Activated CD4-positive, alpha-beta T cell treated with anti-CD3 and anti-CD28 coated beads, Interleukin-2, amount 50 U/mL, for 4 hours (primary cell): ENCODE data around the gene BAIAP3.

ENCODE experiments used
- DNase-seq, 2 experiments: peaks; one replicate each; pipeline ENCODE4 v3.0.0-alpha.2; 2020

The BAIAP3 gene

DNA sequence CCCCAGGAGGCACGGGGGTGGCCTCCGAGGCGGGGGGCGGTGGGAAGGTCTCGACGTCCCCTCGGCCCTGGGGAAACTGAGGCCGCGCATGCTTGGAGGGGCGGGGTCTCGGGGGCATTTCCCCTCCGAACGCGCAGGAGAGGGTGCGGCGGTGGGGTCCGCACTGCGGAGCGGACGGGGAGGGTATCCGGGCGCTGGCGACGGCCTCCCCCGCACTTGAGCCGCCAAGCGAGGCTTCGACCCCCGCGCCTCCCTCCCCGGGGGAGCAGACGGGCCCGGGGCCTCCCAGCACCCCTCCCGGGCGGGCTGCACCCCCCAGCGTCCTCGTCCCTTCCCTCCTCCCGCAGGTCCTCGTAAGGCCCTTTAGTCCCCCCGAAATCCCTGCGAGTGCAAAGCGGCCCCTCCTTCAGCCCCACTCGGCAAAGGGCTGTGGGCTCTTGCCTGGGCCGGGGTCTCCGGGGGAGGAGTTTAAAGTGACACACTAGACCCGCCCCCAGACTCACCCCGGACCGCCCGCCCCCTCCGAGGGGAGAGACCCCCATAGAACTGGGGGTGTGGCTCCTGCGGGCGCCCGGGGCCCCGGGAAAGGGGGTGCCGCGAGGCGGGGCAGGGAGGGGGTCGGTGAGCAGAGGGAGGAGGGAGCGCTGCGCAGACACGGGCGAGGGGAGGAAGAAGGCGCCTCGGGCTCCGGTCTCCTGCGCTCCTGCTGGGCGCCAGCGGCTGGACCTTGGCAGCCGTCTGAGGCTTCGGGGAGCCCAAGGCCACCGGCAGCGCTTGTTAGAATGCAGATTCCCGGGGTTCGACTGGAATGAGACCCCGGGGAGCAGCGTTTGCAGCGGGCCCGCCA is 632 bp downstream of the BAIAP3 start:
- no peak for DNase-seq

DNA sequence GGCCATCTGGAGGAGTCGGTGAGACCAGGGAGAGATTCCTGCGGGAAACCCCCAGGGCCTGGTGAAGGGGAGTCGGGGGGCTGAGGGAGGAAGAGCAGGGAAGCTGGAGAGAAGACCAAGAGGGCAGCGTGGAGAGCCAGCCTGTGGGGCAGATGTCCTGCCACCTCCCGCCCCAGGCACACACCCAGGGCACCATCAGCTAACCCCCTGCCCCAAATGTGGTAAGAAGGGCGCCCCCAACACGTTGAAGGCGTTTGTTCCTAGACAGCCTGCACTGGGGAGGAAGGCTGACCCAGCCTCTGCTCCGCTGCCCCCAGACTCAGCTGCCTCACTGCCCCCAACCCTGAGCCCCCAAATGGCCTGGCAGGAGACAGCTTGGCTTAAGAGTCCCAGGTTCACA is 1.3 kb downstream of the BAIAP3 start:
- no peak for DNase-seq

DNA sequence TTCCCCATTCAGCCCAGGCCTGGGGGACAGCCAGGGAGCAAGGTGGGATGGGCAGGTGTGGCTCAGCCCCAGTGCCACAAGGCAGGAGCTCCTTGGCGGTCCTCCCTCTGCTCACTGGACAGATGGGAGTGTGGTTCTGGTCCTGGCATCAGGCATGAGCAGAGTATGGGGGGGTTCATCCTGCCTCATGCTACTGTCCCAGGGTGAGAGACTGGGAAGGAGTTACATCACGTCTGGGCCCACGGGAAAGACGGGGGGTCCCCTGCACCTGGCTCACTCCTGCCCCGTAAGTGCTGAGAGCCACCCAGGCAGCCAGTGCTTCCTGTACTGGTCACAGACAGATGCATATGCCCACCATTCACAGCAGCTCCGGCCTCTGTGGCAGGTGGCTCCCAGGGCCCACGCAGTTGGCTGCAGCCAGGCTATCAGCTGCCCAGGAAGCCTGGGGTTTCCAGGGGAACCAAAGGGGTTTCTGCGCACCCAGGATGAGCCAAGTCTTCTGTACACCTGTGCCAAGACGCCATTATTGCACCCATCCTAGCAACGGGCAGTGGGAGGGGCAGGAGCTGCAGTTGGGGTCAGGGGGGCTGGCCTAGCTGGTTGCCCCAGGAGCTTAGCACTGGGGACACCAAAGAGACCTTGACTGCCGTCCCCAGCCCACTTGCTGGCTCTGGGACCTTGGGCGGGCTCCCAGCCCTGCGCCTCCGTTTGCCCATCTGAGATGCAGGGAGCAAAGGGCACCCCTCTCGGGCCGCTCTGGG is 1.9 kb downstream of the BAIAP3 start:
- no peak for DNase-seq

DNA sequence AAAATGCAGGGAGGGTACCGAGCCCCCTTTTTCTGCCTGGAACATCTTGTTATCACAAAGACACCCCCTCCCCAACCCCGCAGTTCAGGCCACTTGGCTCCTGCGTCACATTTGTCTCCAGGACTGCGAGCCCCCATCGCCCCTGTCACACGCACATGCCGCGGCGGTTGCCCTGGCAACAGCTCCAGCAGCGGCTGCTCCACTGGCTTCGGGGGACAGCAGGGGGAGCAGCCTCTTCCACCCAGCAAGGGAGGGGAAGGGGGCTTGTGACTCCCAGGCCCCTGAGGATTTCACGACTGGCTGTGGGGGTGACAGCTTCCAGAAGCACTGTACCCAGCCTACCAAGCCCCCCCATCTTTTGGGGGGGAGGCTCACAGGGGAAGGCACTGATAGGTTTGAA is 2.6 kb downstream of the BAIAP3 start:
- DNase-seq = no peak

DNA sequence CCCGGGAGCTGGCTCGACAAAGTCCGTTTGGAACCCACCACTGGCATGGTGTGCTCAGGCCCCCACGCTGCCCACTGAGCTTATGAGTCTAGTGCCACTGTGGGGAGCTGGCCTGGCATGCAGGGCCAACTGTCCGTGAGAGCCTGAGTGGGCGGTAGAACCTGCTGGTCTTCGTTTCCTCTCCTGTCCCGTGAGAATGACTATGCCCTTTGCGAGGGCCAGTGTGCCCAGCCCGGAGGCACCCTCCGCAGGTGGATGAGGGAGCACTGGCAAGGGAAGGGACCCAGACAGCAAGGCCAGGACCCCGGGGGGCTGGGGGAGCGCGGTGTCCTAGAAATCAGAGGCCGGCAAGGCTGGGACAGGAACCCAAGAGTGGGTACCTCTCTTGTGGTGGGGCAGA is 3.2 kb downstream of the BAIAP3 start:
- DNase-seq = no peak

DNA sequence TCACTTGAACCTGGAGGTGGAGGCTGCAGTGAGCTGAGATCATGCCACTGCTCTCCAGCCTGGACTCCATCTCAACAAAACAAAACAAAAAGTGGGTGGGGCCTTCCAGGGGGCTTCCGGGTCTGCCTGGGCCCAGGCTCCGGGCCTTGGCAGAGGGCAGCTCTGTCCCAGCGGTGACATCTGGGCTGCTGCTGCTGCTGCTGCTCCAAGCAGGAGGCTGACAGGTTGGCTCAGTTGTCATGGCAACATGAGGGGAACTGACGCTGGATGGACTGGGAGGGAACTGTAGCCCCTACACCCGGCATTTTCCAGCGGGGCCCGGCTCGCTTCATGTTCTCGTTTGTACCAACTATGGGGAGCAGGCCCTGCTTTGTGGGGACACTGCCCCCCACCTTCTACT is 4.0 kb downstream of the BAIAP3 start:
- no peak for DNase-seq

DNA sequence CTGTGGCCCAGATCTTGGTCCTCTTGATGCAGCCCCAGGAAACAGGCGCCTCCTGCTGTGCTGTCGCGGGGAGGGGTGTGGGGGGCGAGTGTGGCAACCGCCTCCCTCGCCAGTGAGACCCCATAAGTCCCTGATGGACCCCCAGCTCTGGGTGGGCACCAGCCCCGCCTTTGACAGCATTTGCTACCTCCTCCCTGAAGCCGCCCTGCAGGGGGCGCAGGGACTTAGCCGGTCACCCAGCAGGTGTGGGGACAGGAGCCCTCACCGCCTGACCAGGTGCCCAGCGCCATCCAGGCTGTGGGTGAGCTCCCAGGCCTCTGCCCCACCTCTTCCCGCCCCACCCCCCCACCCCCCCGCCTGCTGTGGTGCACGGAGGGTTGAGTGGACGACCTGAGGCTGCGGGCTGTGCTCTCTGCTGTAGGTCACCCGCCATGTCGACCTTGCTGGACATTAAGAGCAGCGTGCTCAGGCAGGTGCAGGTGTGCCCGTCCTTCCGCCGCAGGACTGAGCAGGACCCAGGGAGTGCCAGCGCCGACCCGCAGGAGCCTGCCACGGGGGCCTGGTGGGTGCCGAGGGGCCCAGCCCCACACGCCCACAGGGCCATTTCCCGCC is 4.8 kb downstream of the BAIAP3 start:
- DNase-seq = no peak

DNA sequence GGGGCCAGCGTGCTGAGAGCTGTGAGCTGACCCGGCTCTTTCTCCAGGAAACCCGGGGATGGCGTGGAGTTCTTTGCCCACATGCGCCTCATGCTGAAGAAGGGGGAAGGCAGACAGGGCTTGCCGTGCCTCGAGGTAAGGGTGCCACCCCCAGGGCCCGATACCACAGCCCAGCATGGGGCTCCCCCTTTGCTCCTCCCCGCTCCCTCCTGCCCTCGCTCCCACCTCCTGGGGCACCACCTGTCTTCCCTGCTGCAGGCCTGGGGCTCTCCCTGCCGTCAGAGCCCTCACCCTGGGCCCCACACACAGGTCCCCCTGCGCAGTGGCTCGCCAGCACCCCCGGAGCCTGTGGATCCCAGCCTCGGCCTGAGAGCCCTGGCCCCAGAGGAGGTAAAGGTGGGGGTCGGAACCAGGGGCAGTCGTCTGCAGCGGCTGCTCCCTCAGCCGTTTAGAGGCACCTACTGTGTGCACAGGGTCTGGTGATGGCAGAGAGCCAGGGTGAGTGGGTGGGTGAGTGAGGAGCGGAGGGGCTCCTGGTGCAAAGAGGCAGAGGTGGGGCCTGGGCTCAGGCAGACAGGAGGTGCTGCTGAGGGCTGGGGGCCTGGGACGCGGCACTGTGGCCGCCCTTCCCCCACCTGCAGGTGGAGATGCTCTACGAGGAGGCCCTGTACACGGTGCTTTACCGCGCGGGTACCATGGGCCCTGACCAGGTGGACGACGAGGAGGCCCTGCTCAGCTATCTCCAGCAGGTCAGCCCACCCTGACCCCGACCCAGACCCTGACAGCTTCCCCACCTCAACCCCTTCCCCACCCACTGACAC is 5.6 kb downstream of the BAIAP3 start:
- DNase-seq = no peak

DNA sequence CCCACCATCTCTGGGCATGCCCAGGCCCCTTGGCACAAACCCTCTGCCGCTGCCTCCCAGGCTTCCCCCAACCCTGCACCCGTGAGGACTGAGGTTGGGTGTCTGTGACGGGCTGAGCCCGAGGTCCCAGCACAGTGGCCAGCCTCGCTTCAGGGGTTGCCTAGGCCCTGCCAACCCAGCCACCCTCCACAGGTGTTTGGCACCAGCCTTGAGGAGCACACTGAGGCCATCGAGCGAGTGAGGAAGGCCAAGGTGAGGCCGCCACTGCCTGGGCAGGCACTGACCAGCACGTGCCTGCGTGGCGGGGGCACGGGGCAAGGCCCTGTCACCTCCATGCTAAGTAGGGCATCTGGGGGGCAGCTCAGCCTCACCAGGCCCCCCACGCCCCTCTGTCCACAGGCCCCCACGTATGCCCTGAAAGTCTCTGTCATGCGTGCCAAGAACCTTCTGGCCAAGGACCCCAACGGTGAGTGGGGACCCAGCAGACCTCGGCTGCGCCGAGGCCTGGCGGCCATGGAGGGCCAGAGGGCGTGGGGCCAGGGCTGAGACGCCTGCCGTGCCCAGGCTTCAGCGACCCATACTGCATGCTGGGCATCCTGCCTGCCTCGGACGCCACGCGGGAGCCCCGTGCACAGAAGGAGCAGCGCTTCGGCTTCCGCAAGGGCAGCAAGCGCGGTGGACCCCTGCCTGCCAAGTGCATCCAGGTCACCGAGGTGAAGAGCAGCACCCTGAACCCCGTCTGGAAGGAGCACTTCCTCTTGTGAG is 7.5 kb downstream of the BAIAP3 start:
- DNase-seq = no peak

DNA sequence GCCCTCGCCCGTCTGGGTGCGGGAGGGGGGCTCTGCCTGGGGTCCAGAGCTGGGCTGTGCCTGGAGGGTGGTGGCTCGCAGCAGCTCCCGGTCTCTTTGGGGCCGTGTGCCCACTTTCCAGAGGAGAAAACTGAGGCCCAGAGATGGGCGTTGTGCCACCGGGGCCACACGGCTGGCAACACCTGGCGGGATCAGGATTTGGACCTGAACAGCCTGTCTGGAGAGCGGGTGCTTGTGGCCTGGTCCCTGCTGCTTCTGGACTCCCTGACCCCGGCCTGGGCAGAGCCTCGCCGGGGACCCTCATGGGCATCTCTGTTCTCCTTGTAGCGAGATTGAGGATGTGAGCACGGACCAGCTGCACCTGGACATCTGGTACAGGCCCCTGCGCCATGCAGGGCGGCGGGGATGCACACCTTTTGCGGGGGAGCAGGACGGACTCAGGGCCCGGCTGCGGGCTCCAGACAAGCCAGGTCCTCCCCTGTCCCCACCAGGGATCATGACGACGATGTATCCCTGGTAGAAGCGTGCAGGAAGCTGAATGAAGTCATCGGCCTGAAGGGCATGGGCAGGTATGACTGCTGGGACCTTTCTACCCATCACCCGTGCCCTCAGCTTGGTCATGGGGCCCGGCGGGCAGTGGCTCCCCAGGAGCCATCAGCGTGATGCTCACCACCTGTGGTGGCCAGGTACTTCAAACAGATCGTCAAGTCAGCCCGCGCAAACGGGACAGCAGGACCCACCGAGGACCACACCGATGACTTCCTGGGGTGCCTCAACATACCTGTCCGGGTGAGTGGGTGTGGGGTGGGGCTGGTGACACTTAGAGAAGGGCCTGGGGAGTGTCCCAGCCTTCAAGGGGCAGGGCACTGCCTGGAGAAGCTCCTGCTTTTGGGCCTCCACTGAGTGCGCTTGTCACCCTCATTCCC is 8.3 kb downstream of the BAIAP3 start:
- DNase-seq = no peak

DNA sequence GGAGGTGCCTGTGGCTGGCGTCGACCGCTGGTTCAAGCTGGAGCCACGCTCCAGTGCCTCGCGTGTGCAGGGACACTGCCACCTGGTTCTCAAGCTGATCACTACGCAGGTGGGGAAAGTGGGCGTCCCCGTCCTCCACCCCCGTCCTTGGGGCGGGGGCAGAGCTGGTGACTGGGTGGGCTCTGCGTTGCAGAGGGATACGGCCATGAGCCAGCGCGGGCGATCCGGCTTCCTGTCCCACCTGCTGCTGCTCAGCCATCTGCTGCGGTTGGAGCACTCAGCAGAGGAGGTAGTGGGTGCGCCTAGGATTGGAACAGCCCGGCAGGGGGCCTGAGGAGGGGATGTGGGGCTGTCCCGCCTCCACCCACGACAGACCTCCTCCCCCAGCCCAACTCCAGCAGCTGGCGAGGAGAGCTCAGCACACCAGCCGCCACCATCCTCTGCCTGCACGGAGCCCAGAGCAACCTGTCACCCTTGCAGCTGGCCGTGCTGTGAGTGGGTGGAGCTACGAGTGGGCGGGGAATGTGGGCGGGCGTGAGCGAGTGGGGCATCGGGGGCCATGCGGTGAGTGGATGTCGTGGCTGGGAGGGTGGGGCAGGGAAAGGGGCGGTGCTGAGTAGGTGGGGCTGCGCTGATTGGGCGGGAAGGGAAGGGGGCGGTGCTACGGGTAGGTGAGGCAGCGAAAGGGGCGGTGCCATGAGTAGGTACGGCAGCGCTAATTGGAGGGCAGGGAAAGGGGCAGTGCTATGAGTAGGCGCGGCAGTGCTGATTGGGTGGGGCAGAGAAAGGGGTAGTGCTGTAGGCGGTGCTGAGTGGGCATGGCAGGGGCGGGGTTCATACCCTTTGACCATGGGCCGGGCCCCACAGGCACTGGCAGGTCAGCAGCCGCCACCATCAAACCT is 9.3 kb downstream of the BAIAP3 start:
- peak; percentile 96 to 97 for DNase-seq

DNA sequence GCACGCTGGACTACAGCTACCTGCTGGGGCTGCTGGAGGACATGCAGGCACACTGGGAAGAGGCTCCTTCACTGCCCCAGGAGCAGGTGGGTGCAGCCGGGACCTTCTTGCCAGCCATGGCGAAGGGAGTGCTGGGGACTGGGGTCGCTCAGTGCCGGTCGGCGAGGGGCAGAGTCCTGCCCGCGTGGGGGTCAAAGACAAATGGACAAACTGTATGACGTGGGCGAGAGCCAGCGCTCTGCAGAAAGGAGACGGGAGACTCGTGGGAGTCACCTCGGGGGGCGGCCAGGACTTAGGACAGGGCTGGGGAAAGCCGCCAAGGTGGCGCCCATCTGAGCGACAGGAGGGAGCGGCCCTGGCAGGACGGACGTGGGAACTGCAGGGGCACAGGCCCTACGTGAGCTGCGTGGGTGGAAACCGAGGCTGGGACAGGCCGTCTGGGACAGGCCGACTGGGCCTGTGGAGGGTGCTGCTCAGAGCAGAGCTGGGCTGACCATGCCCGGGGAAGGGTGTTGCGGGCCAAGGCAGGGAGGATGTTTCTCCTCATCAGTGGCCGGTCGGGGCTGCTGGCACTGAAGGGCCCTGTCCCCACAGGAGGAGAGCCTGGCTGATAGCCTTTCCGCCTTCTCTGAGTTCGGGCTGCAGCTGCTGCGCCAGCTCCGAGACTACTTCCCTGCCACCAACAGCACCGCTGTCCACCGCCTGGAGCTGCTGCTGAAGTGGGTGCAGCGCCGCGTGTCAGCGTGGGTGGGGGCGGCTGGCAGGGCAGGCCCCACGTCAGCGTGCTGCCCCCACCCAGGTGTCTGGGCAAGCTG is 10.2 kb downstream of the BAIAP3 start:
- no peak for DNase-seq

DNA sequence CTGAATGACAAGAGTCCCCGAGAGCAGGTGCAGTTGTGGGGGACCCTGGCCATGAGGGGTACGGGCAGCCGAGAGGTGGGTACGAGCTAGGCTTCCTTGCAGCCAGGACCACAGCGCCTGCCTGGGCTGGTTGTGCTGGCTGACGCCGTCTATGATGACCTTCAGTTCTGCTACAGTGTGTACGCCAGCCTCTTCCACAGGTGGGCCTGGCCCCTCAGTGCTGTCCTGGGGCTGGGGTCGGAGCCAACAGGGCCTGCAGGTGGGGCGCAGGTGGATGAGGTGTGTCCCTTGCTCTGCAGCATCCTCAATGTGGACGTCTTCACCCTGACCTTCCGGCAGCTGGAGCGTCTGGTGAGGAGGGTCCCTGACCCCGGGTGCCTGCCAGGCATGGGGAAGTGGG is 11.1 kb downstream of the BAIAP3 start:
- no peak for DNase-seq

DNA sequence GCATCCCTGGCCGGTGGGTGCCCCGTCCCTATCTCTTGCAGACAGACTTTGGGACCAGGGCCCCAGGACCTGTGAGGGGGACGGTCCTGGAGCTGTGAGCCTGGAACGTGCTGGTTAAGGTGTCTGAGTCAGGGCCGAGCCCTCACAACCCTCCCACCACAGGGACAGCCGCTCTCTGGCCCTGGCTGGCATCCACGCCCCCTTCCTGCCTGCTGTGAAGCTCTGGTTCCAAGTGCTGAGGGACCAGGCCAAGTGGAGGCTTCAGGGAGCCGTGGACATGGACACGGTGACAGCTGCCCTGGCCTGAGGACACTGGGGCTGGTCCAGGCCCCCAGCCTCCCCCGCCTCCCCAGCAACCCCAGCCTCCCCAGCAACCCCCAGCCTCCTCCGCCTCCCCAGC is 11.6 kb downstream of the BAIAP3 start:
- no peak for DNase-seq

DNA sequence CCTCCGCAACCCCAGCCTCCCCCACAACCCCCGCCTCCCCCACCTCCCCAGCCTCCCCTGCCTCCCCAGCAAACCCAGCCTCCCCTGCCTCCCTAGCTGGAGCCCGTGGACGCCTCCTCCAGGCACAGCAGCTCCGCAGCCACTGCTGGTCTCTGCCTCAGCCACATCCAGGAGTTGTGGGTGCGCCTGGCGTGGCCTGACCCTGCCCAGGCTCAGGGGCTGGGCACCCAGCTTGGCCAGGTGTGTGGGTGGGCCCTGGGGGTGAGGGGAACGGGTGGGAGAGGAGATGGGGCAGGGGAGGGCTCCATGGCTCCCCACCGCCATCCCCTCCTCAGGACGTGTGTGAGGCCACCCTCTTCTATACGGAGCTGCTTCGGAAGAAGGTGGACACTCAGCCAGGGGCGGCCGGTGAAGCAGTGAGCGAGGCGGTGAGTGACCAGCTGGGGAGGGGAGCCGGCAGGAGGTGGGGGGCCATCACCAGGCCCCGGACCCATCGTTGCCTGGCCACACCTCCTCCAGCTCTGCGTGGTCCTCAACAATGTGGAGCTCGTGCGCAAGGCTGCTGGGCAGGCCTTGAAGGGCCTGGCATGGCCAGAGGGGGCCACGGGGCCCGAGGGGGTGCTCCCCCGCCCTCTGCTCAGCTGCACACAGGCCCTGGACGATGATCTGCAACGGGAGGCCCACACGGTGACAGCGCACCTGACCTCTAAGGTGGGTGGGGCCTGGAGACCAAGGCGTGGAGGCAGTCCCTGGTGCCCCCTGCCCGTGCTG is 12.4 kb downstream of the BAIAP3 start:
- DNase-seq = no peak

DNA sequence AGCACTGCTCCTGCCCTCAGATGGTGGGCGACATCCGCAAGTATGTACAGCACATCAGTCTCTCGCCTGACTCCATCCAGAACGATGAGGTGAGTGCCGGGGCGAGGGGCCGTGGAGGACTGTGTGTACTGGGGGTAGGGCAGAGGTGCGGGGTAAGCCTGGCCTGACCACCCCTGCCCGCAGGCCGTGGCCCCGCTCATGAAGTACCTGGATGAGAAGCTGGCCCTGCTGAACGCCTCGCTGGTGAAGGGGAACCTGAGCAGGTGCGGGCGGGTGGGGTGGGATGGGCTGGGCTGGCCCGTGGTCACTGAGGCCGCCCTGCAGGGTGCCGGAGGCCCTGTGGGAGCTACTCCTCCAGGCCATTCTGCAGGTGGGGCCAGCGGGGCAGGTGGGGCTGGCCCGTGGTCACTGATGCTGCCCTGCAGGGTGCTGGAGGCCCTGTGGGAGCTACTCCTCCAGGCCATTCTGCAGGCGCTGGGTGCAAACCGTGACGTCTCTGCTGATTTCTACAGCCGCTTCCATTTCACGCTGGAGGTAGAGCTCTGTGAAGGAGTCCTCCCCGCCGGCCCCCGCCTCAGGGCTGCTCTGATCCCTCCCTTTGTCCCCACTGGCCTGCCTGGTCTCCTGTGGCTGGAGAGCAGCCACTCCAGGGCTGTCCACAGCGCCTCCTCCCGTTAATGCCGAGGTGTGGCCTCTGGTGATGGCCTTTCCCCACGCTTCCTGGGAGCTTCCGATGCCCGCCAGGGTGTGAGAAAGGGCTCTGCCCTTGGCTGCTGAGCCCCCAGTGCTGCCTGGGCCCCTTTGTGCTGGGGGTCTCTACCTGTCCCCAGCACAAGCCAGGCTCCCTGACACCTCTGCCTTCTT is 13.2 kb downstream of the BAIAP3 start:
- DNase-seq = no peak

DNA sequence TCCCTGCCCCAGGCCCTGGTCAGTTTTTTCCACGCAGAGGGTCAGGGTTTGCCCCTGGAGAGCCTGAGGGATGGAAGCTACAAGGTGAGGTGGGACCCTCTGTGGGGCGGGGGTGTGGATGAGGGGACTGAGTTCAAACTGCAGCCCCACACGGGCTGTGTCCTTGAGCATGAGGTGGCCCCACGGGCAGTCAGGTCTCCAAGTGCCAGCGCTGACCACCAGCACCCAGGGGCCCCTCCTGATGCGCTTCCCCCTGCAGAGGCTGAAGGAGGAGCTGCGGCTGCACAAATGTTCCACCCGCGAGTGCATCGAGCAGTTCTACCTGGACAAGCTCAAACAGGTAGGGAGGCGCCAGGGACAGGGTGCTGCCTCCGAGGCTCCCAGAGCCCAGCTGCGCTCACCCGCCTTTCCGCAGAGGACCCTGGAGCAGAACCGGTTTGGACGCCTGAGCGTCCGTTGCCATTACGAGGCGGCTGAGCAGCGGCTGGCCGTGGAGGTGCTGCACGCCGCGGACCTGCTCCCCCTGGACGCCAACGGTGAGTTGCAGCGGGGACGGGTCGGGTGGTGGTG is 13.9 kb downstream of the BAIAP3 start:
- no peak for DNase-seq
